GM19467 (cell line): ENCODE measurements around the gene SEC23B.
"Not testable (repeated sequence)": the region's sequence is repeated elsewhere in the genome, so short reads cannot be mapped to it uniquely, and the experiment has no call there.

Source experiments
- ATAC-seq: cut with Tn5 transposase; IDR thresholded peaks from one replicate; pipeline ENCODE4 v1.9.1; 2021; ENCODE audit warnings: mild to moderate bottlenecking, moderate library complexity; ENCODE audit not compliant: unreplicated experiment

Gene SEC23B

GRCh38 chr20:18523066-18523465 is 15.3 kb downstream of the SEC23B start:
- ATAC-seq, result no peak

- no peak for ATAC-seq
These were observed 16.9 kb downstream of the SEC23B start for GRCh38 chr20:18524646-18525045.

DNA sequence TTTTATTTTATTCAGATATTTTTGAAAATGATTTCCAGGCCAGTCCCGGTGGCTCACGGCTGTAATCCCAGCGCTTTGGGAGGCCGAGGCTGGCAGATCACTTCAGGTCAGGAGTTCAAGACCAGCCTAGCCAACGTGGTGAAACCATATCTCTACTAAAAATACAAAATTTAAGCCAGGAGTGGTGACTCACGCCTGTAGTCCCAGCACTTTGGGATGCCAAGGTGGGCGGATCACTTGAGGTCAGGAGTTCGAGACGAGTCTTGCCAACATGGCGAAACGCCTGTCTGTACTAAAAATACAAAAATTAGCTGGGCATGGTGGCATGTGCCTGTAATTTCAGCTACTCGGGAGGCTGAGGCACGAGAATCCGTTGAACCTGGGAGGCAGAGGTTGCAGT is 19.0 kb downstream of the SEC23B start:
- ATAC-seq, result not testable (repeated sequence)

DNA sequence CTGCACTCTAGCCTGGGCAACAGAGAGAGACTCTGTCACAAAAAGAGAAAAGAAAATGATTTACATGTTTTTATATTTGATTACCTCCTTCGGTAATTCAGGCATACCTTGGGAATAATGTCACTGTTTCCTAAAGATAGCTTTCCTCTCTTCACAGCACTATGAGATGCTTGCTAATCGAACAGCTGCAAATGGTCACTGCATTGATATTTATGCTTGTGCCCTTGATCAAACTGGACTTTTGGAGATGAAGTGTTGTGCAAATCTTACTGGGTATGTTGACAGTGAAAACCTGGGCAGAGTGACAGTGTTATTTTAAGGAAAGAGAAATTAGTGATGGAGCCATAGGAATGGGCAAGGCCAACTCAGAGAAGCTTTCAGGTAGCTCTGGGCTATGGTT is 19.6 kb downstream of the SEC23B start:
- no peak for ATAC-seq

- no peak for ATAC-seq
These were observed 20.1 kb downstream of the SEC23B start for GRCh38 chr20:18527836-18528235.

DNA sequence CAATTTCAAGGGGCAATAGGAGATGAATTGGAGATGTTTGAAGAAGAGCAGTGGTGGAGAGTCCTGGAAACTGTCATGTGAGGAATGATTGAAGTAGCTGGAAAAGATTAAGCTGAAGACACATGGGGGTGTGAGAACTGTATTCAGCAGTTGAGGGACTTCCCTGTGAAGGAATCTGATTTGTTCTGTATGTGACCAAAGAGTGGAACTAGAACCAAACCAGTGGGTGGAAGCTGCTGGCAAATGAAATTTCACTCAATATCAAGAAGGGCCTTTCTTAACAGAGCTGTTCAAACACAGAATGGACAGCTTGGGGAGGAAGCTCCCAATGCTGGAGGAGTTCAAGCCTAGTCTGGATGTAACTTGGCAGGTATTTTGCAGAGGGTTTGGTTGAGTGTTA is 21.3 kb downstream of the SEC23B start:
- ATAC-seq, result no peak

DNA sequence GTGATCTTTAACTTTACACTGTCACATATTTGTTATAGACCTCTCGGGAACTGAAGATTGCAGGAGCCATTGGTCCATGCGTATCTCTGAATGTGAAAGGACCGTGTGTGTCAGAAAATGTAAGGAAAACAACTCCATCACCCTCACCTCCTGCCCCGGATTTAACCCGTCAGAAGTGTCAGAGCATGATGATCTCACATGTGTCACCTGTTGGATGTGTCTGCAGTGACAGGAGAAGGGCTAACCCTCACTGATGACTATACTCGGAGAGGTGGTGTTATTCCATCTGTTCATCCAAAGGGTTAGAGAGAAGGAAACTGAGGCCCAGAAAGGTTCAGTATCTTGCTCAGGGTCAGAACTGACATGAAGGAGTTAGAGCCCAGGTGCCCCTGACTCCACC is 24.9 kb downstream of the SEC23B start:
- no peak for ATAC-seq

DNA sequence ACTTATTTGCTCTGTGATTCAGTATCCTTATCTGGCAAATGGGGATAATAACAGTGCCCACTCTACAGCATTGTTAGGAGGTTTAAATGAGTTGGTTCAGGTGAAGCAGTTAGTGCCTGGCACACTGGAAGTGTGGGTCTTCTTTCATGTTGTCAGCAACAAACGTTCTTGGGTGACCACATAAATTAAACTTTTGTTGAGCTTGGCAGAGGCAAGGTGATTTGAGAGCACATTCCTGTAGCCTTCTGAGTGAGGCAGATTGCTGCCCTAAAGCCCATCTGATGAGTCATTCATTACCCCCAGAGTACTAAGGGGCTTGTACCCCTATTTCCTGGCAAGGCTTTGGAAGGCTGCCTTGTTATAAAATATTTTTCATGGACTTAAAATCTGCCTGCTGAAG is 25.8 kb downstream of the SEC23B start:
- ATAC-seq, result no peak

DNA sequence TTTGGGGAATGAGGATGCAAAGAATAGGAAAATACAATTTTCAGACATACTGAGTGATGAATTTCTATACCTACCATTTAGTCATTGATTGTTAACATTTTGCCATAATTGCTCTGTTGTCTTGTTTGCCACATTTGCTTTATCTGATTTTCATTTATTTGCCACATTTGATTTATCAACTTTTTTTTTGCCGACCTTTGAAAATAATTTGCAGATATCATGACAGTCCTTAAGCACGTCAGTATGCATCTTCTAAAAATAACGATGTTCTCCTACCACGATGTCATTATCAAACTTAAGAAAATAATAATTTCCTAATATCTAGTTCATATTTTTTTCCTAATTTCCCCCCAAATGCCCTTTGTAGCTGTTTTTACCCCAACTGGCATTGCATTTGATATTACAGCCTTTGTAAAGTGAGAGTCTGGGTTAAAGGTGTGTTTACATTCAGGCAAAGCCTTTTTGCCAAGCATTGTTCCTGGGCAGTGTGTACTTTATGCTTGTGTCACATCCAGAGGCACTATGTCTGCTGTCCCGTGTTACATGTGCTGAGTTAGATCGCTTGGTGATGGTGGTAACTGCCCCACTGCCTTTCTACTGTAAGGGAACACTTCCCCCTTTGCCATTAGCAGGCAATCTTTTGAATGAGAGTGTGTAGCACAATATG is 26.4 kb downstream of the SEC23B start:
- no peak for ATAC-seq

DNA sequence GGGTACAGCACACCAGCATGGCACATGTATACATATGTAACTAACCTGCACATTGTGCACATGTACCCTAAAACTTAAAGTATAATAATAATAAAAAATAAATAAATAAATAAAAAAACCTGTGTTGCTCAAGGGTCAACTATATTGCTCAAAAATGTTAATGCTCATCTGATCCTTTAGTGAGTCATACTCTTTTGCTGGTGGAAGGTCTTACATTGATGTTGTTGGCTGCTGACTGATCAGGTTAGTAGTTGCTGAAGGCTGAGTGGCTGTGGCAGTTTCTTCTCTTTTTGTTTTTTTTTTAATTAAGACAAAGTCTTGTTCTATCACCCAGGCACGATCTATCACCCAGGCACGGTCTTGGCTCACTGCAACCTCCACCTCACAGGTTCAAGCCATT is 29.9 kb downstream of the SEC23B start:
- ATAC-seq, result no peak

GRCh38 chr20:18541741-18542140 is 34.0 kb downstream of the SEC23B start:
- no peak for ATAC-seq

GRCh38 chr20:18543216-18543615 is 35.5 kb downstream of the SEC23B start:
- ATAC-seq, result no peak

- no peak for ATAC-seq
These were observed 36.2 kb downstream of the SEC23B start for GRCh38 chr20:18543932-18544331.

- no peak for ATAC-seq
These were observed 37.8 kb downstream of the SEC23B start for GRCh38 chr20:18545566-18545965.

GRCh38 chr20:18548465-18548864 is 40.7 kb downstream of the SEC23B start:
- ATAC-seq, result no peak

DNA sequence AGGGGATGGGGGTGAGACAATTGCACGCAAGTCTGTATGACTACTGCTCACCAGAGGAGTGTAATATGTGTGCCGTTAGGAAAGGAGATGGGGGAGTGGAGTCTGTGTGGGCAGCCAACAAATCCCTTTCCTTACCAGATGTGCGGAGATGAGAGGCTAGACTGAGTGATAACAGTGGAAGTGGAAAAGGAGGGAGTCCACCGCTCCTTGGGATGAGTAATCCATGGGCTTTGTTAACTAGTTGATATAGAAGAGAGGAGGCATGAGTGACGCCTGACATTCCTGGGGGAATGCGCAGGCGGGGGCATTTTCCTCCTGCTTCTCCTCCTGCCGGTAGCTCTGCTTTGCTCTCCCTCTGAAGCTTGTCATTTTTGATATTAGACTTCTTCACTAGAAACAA is 46.0 kb downstream of the SEC23B start:
- no peak for ATAC-seq

DNA sequence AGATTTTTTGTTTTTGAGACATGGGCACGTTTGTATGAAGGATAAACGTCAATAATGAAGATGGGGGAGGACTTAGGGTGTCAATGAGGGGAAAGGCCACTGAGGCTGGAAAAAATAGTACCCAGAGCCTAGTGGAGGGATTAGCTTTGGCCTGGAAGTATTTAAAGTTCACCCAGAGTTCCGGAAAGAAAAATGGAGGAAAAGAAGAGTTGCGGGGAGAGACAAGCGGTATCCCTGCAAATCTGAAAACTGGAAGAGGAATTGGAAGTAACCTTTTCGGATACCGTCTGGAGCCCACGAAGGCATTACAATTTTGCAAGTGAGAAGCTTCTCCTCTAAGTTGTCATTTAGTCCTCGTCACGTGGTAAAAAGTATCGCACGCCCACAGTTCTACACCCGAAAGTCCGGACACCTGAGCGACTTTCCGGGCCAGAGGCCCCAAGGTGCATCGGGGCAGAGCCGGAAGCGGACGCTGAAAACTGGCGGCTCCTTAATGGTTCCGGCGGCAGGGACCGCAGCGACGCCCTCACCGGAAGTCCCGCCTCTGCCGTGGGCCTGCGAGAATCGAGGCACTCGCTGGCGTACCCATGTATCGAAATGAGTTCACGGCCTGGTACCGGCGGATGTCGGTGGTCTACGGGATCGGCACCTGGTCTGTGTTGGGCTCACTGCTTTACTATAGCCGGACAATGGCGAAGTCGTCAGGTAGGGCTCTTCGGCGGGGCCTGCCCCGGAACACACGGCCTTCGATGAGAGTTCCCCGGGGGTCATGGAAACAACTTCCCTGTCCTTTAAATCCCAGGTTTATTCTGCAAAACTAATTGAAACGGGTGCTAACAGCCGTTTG is 59.4 kb downstream of the SEC23B start, which contains the start of gene SMIM26:
Gene SMIM26, plus strand, starts transcription at position 541 of the 847 bp plus-strand sequence. Its CDS starts 47 bp downstream, at position 588.
- peak; percentile 98 for ATAC-seq

DNA sequence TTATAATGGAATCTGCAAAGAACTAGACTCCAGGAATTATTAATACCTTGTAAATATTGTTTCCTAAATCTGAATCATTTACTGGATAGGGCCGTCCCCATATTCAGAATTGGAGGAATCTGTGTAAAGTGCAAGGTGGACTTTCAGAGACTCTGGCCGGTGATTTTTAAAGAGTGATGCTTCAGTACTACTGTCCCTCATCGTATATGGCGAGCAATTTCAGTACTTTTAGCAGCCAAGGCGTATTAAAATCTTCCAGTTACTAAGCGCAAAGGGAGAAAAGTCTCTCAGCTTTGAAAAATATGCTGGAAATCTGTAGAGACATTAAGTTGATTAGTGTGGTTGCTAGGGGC is 60.0 kb downstream of the SEC23B start:
- ATAC-seq, result no peak

GRCh38 chr20:18571009-18571408 is 63.3 kb downstream of the SEC23B start:
- ATAC-seq, result no peak

DNA sequence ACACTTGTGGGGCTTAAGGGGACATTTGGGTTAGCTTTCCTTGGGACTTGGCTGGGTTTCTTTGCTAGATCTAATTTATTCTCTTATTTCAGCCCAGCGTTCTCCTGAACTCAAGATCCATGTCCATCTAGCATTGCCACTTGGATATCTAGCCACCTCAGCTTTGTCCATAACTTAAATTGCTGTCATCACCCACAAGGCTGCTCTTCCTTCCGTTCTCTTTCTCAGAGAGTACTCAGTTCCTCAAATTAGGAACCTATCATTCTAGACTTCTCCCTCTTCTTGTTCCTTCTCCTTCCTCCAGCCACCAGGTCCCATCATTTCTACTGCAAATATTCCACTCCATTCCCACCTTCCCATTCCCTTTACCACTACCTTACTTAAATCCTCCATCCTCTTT is 63.8 kb downstream of the SEC23B start:
- no peak for ATAC-seq

DNA sequence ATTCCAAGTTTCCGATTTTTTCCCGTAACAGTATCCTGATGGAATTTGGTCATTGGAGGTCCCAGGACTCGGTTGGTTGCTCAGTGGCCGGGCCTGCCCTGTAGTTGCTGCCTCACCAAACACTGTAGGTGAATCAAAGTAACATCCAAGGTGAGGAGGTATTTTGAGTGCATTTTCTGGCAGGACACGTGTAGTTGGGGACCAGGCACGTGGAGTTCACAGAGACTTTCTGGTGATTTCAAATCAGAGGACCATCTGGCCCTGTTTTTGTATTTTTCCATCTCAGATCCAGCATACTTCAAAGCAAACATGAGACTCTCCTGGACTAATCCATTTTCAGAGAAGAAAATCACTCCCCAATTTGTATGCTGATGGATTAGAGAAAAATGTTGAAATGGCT is 70.2 kb downstream of the SEC23B start:
- no peak for ATAC-seq

GRCh38 chr20:18578581-18578980 is 70.8 kb downstream of the SEC23B start:
- ATAC-seq, result no peak
